HCT116 (cell line): ENCODE measurements around the gene DTD1. TPM values are rescaled to one million over a fixed set of nuclear protein-coding genes. Genes with fewer than 3 reads are reported as not detected.

Experiments used
- ATAC-seq: fragments of 200-7000 bp; cut with Tn5 transposase; 2 replicates; pipeline ENCODE4 v1.9.1; 2020; ENCODE audit warnings: mild to moderate bottlenecking, moderate library complexity
- BruUV-seq: library from RNA; stranded (reverse); fragments of 400-500 nt; replicated peaks from 2 replicates; lab custom pipeline; 2021; lab: Mats Ljungman, UMichigan
- CTCF ChIA-PET: fragments of 300-600 bp; sonication (Branson Sonifier 250); formaldehyde crosslinking; loops from one replicate; lab custom pipeline; 2021; ENCODE audit warnings: antibody characterized with exemption; lab: Charles Lee
- POLR2A ChIA-PET: fragments of 300-600, 350-600 bp; sonication (Branson Sonifier 250); formaldehyde crosslinking; loops from one replicate; lab custom pipeline; 2021; ENCODE audit warnings: antibody characterized with exemption; lab: Charles Lee
- RAD21 ChIA-PET, 2 experiments: fragments of 300-600 bp; sonication (Branson Sonifier 250); formaldehyde crosslinking; loops; one replicate each; lab custom pipeline; 2023; ENCODE audit warnings: low total read pairs in 2 of 2; ENCODE audit not compliant: uncharacterized antibody in 2 of 2, unreplicated experiment in 2 of 2, low non-redundant PET in 1 of 2; lab: Charles Lee
- DNase-seq: peaks from one replicate; pipeline ENCODE4 v3.0.0-alpha.2; 2010; ENCODE audit warnings: low read depth, low spot score
- H2AFZ ChIP-seq: fragments of 200-600 bp; shearing (Covaris generic), sonication (generic); 2 replicates; pipeline ENCODE4 v1.6.1; 2017; ENCODE audit warnings: low read depth, mixed run types, mixed read lengths, antibody characterized with exemption, low read length; ENCODE audit not compliant: poor library complexity, severe bottlenecking
- H3K27ac ChIP-seq: 2 replicates; pipeline ENCODE4 v1.5.1; 2012; ENCODE audit warnings: low read depth, low read length
- H3K27me3 ChIP-seq: fragments of 200-600 bp; sonication (generic); 2 replicates; pipeline ENCODE4 v1.6.1; 2016; ENCODE audit warnings: mixed run types, low read length, mixed read lengths; ENCODE audit not compliant: insufficient read depth
- H3K36me3 ChIP-seq, 2 experiments: fragments of 200-500 bp in 1 of 2; fragments of 200-600 bp in 1 of 2; sonication (Bioruptor generic) in 1 of 2; sonication (generic) in 1 of 2; 2 replicates each; pipeline versions ENCODE4 v1.5.1 to v1.6.1; 2014 to 2016; ENCODE audit warnings: low read length in 2 of 2, inconsistent platforms in 1 of 2, mixed read lengths in 1 of 2, mixed run types in 1 of 2; ENCODE audit not compliant: insufficient read depth in 2 of 2, control insufficient read depth in 1 of 2
- H3K4me1 ChIP-seq, 2 experiments: fragments of 200-600 bp in 1 of 2; sonication (generic) in 1 of 2; 2 replicates each; pipeline versions ENCODE4 v1.5.1 to v1.6.1; 2012 to 2017; ENCODE audit warnings: low read length in 2 of 2, inconsistent platforms in 1 of 2, mild to moderate bottlenecking in 1 of 2, mixed read lengths in 1 of 2, mixed run types in 1 of 2, moderate library complexity in 1 of 2; ENCODE audit not compliant: insufficient read depth in 2 of 2, control insufficient read depth in 1 of 2
- H3K4me2 ChIP-seq: fragments of 200-600 bp; sonication (generic); 2 replicates; pipeline ENCODE4 v1.6.1; 2017; ENCODE audit warnings: mixed run types, low read length, mixed read lengths
- H3K4me3 ChIP-seq, 2 experiments: fragments of 200-600 bp in 1 of 2; sonication (generic) in 1 of 2; replicated peaks in 1 of 2; 2 replicates each; pipeline ENCODE4 v1.5.1; 2011 to 2016; ENCODE audit warnings: low read length in 2 of 2, control low read depth in 1 of 2, low read depth in 1 of 2, mild to moderate bottlenecking in 1 of 2, mixed read lengths in 1 of 2, mixed run types in 1 of 2
- H3K79me2 ChIP-seq: fragments of 200-600 bp; sonication (generic); 2 replicates; pipeline ENCODE4 v1.6.1; 2017; ENCODE audit warnings: mild to moderate bottlenecking, mixed run types, low read length, moderate library complexity, mixed read lengths; ENCODE audit not compliant: insufficient read depth
- H3K9ac ChIP-seq: fragments of 200-600 bp; sonication (generic); 2 replicates; pipeline ENCODE4 v1.6.1; 2016; ENCODE audit warnings: low read length, mixed read lengths
- H3K9me2 ChIP-seq: fragments of 200-600 bp; sonication (generic), shearing (Covaris generic); 2 replicates; pipeline ENCODE4 v1.6.1; 2017; ENCODE audit warnings: mixed run types, mild to moderate bottlenecking, moderate library complexity; ENCODE audit not compliant: insufficient read depth
- H3K9me3 ChIP-seq, 2 experiments: fragments of 200-500 bp in 1 of 2; fragments of 200-600 bp in 1 of 2; sonication (Bioruptor generic) in 1 of 2; sonication (generic) in 1 of 2; 2 replicates each; pipeline ENCODE4 v1.6.1; 2014 to 2017; ENCODE audit warnings: low read length in 2 of 2, mixed read lengths in 2 of 2, inconsistent platforms in 1 of 2, low read depth in 1 of 2, mild to moderate bottlenecking in 1 of 2, mixed run types in 1 of 2, moderate library complexity in 1 of 2; ENCODE audit not compliant: control insufficient read depth in 1 of 2, insufficient read depth in 1 of 2
- H4K20me1 ChIP-seq: fragments of 200-600 bp; sonication (generic), shearing (Covaris generic); 2 replicates; pipeline ENCODE4 v1.6.1; 2017; ENCODE audit warnings: mixed run types, mild to moderate bottlenecking, moderate library complexity; ENCODE audit not compliant: insufficient read depth
- CTCF ChIP-seq, 3 experiments: fragments of 200-600 bp in 1 of 3; sonication (generic) in 1 of 3; IDR thresholded peaks in 2 of 3; conservative IDR thresholded peaks in 1 of 3; 2 replicates each; pipeline ENCODE4 v1.5.1; 2012 to 2017; ENCODE audit warnings: low read depth in 2 of 3, low read length in 2 of 3, antibody characterized with exemption in 1 of 3, borderline replicate concordance in 1 of 3, control low read depth in 1 of 3, mild to moderate bottlenecking in 1 of 3, mixed read lengths in 1 of 3, mixed run types in 1 of 3, moderate library complexity in 1 of 3; ENCODE audit not compliant: insufficient read depth in 1 of 3
- REST ChIP-seq: IDR thresholded peaks from 2 replicates; pipeline ENCODE4 v1.6.1; 2012; ENCODE audit warnings: low read depth
- intact Hi-C: fragments of 100-400 bp; cut with micrococcal nuclease; formaldehyde crosslinking; loops from 2 replicates; pipeline ENCODE4 v1.10.0; 2022
- total RNA-seq: library from RNA; stranded (reverse); gene quantifications from one replicate; pipeline ENCODE4 v1.2.1, GENCODE V29; 2021; ENCODE audit not compliant: unreplicated experiment

Gene DTD1
- total RNA-seq, 1 experiment from 2014 or later, result 54.5 TPM

GRCh38 chr20:18566892-18567738 lies 20.7 kb upstream of the DTD1 start, which contains the start of gene SMIM26 (continued):
- no peak for TF ChIP-seq CTCF (IDR thresholded peaks at IDR 0.05 in 2 of 3, conservative IDR thresholded peaks at IDR 0.05 in 1 of 3; ENCODE audit: borderline replicate concordance in 1 of 3, insufficient read depth in 1 of 3, low read depth in 2 of 3, low read length in 2 of 3)

GRCh38 chr20:18567739-18568091 lies 20.1 kb upstream of the DTD1 start:
- H3K9me3 ChIP-seq, result no peaks in the 10 kb centered on the region
- no peak for TF ChIP-seq REST
- TF ChIP-seq, all 23 proteins: peak for 0
- Histone ChIP-seq H3K27me3 (no peaks in the 10 kb centered on the region), H3K36me3 (peaks cover 6% of the 10 kb centered on the region in 2 experiments; a peak in 3 of 4 replicates), H4K20me1 (no peaks in the 10 kb centered on the region), H2AFZ (no peak overlapping the region), H3K27ac (peak overlapping the region; percentile 73), H3K9me2 (no peaks in the 10 kb centered on the region), H3K79me2 (peaks cover 21% of the 10 kb centered on the region), H3K4me2 (peak overlapping the region; percentile 73), H3K4me3 (peak overlapping the region; percentile 71 to 97), H3K4me1 (peaks cover 0 to 4% of the 10 kb centered on the region in 2 experiments; a peak in 2 of 4 replicates), H3K9ac (peak overlapping the region; percentile 82)
- DNase-seq (no peak), ATAC-seq (peak; percentile 25)
- ChIA-PET RAD21 (no interaction called here), POLR2A (no interaction called here), CTCF (no interaction called here)
- intact Hi-C loops, result loop anchor here (5.0 kb wide), 1 partner anchor 60 kb away; the partner anchor contains the start of gene SEC23B
- BruUV-seq, result TSS peak; percentile 92
